IPS DF 19.7 (cell line): Measurements from ENCODE around the gene GPR25.

Source experiments
- DNase-seq: peaks from one replicate; pipeline ENCODE4 v3.0.0-alpha.2; 2013; ENCODE audit warnings: low read depth, low spot score

GPR25 gene

DNA sequence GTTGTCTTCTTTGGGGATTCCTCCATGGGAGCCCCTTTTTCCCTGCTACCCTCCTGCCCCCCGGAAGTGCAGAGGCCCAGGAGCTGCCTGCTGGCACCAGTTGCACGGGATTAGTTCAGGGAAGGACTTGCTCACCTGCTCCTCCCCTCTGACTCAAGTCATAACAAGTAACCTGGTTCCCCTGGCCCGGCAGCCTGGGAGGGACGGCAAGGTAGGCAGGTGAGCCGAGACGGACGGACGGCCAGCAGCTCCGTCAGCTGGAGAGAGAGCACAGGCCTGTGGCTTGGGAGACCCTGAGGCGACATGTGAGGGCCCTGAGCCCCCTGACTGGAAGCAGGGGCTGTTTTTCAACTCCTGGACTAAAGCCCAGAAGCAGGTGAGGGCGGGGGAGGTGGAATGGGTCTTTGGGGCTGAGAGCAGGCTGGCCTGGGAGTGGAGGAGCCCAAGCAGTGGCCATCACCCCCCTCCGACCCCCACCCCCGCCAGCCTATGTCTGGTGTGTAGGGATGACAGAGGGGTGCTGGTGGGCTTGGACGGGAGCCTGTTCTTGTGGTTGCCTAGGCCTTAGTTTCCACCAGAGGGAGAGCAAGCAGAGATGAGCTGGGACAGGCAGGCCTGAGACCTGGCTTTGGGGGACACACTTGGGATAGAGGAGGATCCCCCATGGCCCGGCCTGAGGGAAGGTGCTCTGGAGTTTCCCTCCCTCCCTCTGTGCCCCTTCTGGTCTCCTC lies 22.1 kb downstream of the GPR25 start, which contains the start of gene INAVA:
Gene INAVA (plus strand): TSS at position 189 of the 731 bp plus-strand sequence. CDS start 3,501 bp downstream, outside the sequence.
- DNase-seq, result no peak

GRCh38 chr1:200895443-200895789 lies 22.6 kb downstream of the GPR25 start:
- DNase-seq, result no peak

DNA sequence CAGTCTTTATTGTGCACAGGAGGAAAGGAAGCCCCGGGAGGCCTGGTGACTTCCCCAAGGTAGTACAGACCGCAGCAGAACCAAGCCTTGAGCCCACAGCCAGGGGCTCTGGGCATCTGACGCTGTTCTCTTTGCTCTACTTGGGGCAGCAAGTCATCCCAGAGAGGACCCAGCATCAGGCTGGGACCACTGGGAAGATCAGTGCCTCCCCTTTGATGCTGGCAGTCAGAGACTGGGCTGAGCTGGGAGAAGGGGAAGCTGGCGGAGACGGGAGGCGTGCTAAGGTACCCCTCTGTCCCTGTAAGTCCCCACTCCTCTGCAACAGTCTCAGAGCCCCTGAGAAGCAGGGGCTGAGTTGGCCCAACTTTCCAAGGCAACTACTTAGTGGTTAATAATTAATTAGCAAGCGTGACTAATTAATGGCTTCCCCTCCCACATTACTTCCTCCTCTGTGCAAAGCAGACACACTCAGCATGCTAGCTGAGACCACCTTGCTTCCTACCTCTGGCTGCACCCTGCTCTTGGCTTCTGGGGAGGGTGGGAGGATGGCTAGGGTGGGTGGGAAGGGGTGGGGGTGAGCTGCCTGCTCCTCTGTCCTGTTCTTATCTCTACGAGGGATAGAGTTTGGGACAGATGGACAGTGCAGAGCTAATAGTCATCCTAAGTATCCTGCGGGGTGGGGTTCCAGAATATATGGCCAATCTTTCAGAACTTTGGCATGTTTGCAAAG lies 23.2 kb downstream of the GPR25 start:
- DNase-seq, result no peak

DNA sequence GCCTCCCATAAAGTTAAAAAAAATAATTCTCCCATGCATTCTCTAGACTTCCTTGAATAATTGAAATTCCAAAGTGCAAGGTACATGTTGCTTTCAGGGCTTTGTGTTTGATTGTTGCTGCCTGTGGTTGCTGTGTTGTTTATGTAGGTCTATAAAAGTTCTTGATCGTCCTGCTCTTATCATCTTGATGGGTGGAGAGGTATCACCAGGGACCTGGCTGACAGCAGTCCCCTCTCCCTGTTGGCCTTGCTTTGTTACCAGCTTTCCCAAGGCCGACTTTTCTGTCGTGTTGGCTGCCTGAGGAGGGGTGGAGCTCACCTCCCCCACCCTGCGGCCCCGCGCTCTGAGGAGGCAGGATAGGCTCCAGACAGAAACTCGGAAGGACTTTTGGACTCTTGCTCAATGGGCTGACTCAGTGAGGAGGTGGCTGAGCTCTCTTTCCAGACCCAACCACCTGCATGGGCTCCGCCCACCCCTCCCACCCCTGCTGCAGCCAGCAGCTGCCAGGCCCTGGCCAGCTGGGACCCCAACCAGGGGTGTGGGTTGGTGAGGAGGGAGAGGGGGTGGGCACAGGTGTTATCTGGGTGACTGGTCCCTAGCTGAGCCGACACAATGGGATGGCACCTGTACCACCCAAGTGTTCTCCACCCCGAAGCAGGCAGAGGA lies 23.9 kb downstream of the GPR25 start:
- no peak for DNase-seq

DNA sequence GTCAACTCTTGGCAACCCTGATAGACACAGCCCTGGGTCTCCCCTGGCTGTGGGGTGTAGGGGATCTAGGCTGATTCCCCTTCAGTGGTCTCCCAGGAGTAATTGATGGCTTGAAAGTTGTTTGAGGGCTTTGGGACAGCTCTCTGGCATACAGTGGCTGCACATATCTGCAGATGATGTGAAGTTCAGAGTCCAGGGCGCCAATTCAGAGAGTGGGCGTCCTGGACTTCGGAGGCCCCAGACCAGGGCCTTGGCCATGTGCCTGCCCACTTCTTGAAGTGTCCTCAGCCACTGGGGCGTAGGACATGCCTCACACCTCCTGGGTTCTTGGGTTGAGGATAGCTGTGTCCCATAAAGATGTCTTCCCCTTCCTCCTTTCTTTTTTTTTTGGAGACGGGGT lies 24.5 kb downstream of the GPR25 start:
- DNase-seq, result no peak

GRCh38 chr1:200899015-200899386 lies 26.2 kb downstream of the GPR25 start:
- DNase-seq, result no peak

GRCh38 chr1:200899451-200899915 lies 26.7 kb downstream of the GPR25 start:
- DNase-seq, result no peak

DNA sequence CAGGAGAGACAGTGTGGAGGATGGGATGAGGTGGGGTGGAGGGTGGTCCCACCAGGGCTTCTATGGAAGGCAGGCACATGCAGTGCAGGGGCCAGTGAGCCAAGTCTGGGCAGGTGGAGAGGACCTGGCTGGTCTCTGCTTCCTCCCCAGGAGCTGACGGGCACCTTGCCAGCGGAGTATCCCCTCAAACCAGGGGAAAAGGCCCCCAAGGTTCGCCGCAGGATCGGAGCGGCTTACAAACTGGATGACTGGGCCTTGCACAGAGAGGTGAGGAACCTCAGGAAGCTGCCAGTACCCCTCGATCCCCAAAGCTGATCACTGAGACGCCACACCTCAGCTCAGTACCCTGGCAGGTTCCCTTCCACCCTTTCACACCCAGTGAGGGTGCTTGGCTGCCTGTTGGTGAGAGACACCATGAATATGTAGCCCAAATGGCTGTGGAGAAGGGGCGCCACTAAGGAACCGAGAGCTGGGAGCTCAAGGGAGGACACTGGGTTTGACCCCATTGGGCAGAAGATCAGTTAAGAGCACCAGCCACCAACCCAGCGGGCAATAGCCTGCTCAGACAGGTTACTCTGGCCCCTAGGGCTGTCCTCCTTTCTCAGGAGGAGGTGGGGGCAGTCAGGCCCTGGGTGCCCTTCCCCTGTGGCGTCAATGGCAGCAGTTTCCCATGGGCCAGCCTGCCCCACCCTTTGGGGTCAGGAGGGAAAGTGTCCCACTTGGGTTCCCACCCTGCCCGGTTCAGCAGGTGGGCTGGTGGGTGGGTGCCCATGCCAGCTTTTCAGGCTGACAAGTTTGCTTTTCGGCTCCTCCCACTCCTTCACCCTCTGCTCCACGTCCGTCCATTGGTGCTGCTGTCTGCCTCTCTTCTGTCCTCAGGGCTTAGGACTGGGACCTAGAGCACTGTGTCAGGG lies 27.4 kb downstream of the GPR25 start:
- no peak for DNase-seq

DNA sequence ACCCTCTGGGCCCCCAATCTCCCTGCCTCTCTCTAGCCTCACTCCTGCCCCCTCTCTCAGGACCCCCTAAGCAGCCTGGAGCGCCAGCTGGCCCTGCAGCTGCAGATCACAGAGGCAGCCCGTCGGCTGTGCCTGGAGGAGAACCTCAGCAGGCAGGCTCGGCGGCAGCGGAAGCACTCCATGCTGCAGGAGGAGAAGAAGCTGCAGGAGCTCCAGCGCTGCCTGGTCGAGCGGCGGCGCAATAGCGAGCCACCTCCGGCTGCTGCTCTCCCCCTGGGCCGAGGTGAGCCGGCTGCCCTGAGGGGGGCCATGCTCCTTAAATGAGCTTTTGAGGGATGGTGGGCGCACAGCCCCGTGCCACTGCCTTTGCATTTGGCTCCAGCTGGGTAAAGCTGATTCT lies 28.1 kb downstream of the GPR25 start:
- no peak for DNase-seq

DNA sequence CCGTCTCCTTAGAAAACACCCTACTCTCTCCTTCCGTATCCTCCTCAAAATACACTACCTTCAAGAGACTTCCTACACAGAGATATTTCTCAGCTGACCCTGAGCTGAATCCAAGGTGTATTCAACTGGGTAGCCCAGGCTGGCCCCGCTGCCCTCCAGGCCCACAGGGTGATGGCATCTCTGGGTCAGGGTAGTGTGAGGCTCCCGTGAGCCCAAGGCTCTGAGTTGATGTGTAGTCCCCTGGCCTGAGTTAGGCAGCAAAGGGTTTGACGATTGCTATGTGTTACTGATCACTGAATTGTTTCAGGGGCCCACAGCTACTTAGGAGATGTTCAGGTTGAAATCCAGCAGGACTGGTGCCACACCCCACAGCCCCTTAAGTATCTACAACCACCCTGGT lies 28.6 kb downstream of the GPR25 start:
- DNase-seq, result no peak

- no peak for DNase-seq
These were observed 29.1 kb downstream of the GPR25 start for GRCh38 chr1:200901796-200902444.

- DNase-seq, result no peak
These were observed 31.0 kb downstream of the GPR25 start for GRCh38 chr1:200903793-200904192.

DNA sequence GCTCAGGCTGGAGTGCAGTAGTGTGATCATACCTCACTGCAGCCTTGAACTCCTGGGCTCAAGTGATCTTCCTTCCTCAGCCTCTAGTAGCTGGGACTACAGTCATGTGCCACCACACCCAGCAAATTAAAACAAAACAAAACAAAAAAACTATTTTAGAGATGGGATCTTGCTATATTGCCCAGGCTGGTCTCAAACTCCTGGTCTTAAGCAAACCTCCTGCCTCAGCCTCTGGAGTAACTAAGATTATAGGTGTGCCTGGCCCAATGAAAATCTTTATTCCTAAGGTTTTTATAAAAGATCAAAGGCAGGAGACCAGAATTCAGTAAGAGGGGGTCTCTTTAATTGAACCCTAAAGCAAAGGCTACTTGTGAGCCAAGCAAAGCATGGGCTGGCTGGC lies 32.0 kb downstream of the GPR25 start:
- DNase-seq, result no peak

DNA sequence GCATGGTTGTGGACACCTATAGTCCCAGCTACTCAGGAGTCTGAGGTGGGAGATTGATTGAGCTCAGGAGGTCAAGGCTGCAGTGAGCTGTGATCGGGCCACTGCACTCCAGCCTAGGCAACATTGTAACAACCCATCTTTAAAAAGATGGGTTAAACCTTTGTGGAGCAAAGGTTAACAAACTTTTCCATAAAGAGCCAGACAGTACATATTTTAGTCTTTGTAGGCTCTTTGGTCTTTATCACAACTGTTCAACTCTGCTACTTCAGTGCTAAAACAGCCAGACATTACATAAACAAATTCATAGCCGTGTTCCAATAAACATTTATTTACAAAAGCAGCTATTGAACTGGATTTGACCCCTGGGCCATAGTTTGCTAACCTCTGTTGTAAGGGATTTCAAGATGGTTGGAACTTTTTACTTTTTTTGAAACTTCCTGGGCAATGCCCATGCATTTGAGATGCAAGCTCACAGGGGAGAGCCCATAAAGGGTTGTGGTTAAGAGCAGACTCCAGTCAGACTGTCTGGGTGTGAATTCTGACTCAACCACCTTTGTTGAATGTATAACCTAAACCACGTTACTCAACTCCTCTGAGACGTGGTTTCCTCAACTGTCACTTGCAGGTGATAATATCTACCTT lies 32.8 kb downstream of the GPR25 start:
- no peak for DNase-seq

DNA sequence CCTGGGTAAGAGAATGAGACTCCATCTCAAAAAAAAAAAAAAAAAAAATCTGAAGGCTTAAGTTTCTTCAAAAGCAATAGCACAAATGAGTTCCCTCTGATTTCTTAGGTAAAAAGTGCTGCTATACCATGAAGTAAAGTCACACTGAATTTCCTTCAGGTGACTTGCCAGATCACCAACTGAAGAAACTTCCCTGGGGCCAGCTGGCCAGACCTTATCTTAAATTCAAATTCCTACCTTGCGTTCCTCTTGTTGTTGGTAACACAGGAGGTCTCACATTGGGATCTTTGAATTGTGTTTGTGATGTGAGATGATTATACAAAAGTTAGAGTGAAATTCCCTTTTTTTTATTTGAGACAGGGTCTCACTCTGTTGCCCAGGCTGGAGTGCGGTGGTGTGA lies 33.7 kb downstream of the GPR25 start:
- no peak for DNase-seq

- DNase-seq, result no peak
These were observed 34.9 kb downstream of the GPR25 start for GRCh38 chr1:200907611-200908097.

- no peak for DNase-seq
These were observed 35.5 kb downstream of the GPR25 start for GRCh38 chr1:200908191-200908868.

GRCh38 chr1:200909071-200909470 lies 36.3 kb downstream of the GPR25 start:
- DNase-seq, result no peak

GRCh38 chr1:200909757-200910239 lies 37.0 kb downstream of the GPR25 start:
- DNase-seq, result no peak

- DNase-seq, result no peak
These were observed 38.6 kb downstream of the GPR25 start for GRCh38 chr1:200911361-200911760.
